Measurements from ENCODE around the gene NRGN. TPM values are rescaled to one million over a fixed set of nuclear protein-coding genes. Genes with fewer than 3 reads are reported as not detected.
A peak's percentile ranks its signal among the peaks of the same experiment; 100 is the strongest.

Gene NRGN
- total RNA-seq = 6.4 TPM
- long read RNA-seq, partial matches to known transcripts = 0 of 1 reads
- long read RNA-seq, other reads (novel, unspliced or antisense) = 1 of 1 reads

DNA sequence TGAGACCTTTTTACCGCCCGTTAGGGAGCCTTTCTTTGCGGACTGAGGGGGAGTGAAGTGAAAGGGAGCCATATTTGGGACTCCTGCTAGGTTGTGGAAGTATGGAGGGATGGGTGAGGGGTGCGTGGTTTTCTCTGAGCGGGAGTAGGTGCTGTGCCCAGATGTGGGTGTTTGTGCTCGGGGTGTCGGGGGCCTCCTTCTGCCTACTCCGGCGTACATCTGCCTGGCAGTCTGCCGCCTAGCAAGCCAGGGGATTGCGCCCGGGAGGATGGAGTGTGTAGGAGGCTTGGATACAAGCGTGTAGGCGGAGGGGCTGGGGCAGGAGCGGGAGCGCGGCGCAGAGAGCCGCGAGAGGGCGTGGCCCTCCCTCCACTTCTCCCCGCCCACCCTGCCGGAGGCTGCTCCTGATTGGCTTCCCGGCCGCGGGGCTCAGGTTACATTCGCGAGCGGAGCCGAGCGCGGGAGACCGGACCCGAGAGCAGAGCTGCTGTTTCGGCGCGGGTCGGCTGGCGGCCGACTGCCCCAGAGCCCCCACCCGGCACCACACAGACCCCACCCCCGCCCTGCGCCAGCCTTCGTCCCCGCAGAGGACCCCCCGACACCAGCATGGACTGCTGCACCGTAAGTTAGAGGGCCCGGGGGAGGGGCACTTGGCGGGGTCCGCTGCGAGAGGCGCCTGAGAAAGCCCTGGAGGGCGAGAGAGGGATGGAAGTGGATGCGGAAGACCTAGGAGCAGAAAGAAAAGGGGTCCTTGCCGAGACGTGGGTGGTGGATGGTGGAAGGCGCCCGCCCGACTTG lies at the start of gene NRGN:
Gene NRGN, plus strand, starts transcription at position 464 of the 798 bp plus-strand sequence. Its CDS starts 143 bp downstream, at position 607.
- peak; percentile 99 for ATAC-seq
- intact Hi-C loops (cut with DNase I) = no loop called here
- DNase-seq (ENCODE audit: missing footprints) = peak; percentile 95

DNA sequence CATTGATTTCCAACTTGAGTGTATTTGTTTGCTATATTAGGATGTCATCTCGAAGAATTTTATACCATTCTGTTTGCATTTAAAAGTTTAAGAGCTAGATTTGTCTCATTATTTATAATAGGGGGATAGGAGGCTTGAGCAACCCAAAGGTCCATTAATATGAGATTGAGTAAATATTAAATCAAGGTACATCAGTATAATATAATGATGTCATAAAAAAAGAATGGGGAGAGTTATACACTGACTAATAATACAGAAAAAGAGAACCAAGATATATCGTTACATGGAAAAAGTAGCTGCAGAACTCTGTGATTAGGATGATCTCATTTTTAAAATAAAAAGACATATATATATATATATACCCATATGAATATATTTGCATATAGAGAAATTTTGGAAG lies 46.6 kb upstream of the NRGN start:
- intact Hi-C loops (cut with DNase I) = no loop called here
- no peak for DNase-seq (ENCODE audit: missing footprints)

DNA sequence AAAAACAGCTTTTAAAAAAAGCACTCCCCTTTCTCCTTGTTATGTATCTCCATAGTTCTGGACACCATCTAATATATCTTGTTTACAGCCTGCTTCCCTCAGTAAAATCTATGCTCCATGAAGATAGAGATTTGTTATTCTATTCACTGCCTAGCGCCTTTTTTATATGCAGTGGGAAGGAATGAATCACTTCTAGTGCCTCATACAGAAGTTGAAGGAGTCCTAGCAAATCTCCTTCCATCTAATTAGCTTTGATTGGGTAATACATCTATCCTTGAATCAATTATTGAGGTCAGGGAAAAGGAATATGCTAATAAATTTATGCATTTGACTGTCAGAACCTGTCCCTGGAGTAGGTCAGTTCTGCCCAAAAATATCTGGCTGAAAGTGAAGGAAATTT lies 40.2 kb upstream of the NRGN start:
- intact Hi-C loops (cut with DNase I) = no loop called here
- DNase-seq (ENCODE audit: missing footprints) = no peak
- ATAC-seq = no peak

More for the DNA sequence above, 46.6 kb upstream of the NRGN start:
- ATAC-seq = no peak

DNA sequence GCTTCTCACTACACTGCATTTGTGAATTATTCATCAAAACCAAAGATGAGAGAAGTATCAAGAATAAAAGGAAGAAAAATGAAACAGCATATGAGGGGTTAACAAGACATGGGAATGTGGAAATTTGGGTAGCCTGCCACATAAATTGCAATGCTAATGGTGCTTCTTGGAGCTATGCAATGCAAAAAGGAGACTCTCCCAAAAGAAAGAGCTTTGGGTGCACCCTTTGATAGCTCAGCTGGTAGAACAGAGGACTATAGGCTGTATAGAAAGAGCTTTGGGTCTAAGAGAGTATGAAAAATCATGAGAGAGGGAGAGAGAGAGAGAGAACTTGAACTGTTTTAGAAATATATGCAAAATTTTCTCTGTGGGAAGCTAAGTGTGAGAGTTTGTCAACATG lies 39.7 kb upstream of the NRGN start:
- intact Hi-C loops (cut with DNase I) = no loop called here
- ATAC-seq = no peak

DNA sequence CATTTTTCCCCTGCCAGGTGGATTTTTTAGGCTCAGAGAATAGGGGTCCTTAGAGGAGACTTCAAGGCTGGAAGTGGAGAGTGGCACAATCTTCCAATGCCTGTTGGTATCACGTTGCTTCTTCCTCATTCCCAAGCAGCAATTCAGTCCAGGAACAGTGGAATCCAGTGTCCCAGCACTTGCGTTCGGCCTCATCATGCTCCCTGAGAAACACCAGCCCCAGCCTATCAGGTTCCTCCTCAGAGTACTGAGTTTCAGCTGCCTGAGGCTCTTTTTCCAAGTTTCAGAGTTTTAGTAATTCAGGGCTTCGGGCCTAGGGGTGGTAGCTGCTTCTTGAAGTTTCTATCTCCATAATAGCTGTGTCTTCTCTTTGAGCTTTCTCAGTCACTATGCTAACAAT lies 31.9 kb upstream of the NRGN start:
- intact Hi-C loops (cut with DNase I) = no loop called here
- ATAC-seq (no peak), DNase-seq (ENCODE audit: missing footprints) (no peak)

More for the DNA sequence above, 39.7 kb upstream of the NRGN start:
- DNase-seq (ENCODE audit: missing footprints) = no peak

DNA sequence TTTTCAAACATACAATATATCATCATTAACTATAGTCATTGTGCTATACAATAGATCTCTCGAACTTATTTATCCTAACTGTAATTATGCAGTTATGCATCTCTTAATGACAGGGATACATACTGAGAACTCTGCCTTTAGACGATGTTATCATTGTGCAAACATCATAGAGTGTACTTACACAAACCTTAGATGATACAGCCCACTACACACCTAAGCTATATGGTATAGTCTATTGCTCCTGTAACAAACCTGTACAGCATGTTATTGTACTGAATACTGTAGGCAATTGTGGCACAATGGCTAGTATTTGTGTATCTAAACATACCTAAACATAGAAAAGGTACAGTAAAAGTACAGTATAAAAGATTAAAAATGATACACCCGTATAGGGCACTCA lies 27.4 kb upstream of the NRGN start:
- intact Hi-C loops (cut with DNase I) = no loop called here
- no peak for DNase-seq (ENCODE audit: missing footprints)
- ATAC-seq = no peak

DNA sequence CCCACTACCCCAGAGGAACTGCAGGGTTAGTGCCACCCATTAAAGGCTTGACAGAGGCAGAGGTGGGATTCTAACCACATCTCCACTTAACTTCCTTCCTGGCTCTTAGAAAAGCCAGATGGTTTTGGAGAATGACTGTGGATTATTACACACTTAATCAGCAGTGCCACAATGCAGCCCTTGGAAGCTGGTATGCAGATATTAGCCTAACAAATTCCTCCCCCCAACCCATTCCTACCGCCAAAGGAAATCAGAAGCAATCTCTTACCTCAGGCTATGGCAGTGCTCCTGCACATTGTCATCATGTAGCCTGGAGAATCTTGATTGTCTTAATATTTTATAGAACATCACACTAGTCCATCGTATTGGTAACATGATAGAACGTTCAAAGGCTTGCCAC lies 23.2 kb upstream of the NRGN start:
- intact Hi-C loops (cut with DNase I) = loop anchor here (5.0 kb wide), 1 partner anchor 39 kb away; no protein-coding TSS in a partner anchor
- DNase-seq (ENCODE audit: missing footprints) = no peak
- no peak for ATAC-seq

DNA sequence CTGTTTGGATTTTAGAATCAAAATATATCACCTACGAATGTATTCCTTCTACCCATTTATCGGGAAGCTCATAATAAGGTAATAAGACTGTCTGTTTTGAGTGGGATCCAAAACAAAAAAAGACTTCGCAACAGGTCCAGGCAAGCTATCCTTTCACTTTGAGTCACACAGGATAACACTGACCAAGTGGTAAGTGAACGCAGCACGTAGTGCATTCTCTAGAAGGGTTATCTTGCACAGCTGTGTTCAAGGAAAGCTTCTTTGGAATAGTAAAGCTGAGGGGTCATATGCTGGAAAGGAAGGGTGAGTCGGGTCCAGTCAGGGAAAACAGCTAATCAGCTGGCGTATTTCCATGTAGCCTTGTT lies 22.3 kb upstream of the NRGN start:
- ATAC-seq (peak; percentile 37), DNase-seq (ENCODE audit: missing footprints) (no peak)
- intact Hi-C loops (cut with DNase I) = loop anchor here (5.0 kb wide), 1 partner anchor 40 kb away; no protein-coding TSS in a partner anchor

DNA sequence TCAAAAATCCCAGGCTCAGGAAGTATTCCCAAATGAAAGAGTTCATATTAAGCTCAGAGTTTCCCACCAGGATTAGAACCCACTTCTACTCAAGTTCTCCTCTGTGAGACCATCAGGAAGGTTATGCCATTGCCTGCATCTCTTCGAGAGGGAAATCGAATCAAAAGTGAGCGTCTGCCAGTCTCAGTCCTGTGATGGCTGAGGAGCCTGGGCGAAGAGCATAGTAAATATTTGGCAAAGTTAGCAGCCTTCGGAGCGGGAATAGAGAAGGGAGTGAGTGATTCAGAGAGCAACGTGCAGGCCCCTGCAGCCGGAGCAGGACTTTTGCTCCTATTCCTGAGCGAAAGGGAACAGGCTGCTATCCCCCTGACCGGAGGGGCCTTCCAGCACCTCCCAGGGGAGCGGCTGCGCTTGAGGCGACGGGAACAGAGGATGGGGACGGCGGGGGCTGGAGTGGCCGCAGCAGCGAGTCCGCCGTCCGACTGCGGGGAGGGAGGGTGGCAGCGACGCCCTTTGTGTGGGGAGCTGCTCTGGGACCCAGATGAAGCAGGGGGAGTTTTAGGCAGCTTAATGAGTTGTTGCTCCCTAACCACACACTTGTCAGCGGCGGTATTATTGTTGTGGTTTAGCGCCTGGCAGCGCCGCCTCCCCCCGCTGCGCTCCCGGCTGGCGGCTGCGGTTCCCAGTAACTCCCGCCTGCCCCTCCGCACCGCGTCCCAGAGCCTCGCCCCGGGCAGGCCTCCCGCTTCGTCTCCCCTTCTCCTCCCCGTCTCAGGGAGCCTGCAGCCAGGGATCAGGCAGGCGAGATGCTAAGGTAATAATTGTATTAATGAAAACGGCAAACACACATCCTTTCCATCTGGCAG lies 21.7 kb upstream of the NRGN start:
- ATAC-seq (peak; percentile 57), DNase-seq (ENCODE audit: missing footprints) (no peak)
- intact Hi-C loops (cut with DNase I) = loop anchor here (5.0 kb wide), 1 partner anchor 41 kb away; no protein-coding TSS in a partner anchor

DNA sequence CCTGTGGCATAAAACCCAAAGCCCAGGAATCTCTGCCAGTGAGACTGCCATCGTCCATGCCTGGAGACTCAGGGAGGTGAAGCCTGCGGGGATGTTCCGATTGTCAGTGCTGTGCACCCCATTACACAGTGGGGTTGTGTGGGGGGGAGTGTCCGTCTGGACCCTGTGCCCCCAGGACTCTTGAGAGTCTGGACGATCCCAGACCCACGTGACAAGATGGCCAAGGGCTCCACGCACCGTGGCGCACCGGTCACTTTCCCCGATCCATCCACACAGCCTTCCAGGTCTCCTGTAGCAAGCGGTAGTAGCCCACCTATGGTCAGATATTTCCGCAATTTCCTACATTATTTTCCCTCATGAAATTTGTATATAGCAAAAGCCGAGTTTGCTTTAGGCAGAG lies 20.9 kb upstream of the NRGN start:
- ATAC-seq (no peak), DNase-seq (ENCODE audit: missing footprints) (no peak)
- intact Hi-C loops (cut with DNase I) = loop anchor here (5.0 kb wide), 1 partner anchor 42 kb away; no protein-coding TSS in a partner anchor

DNA sequence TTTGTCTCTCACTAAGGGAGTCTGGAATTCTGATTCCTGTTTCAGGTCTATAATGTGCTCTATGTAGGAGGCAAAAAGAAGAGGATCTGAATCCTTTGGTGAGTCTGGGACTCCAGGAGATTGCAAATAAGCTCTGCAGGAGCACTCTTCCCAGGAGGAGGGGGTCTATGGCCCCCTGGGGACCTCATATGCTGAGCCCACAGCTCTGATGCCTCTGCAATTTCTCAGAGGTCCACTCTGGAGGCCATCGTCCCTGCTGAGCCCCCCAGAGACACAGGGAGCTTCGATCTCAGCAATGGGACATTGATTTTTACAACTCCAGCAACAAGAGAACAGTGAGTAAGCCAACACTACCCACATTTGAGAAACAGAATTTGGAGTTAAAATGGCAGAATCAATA lies 20.2 kb upstream of the NRGN start:
- intact Hi-C loops (cut with DNase I) = loop anchor here (5.0 kb wide), 1 partner anchor 42 kb away; no protein-coding TSS in a partner anchor
- no peak for ATAC-seq

DNA sequence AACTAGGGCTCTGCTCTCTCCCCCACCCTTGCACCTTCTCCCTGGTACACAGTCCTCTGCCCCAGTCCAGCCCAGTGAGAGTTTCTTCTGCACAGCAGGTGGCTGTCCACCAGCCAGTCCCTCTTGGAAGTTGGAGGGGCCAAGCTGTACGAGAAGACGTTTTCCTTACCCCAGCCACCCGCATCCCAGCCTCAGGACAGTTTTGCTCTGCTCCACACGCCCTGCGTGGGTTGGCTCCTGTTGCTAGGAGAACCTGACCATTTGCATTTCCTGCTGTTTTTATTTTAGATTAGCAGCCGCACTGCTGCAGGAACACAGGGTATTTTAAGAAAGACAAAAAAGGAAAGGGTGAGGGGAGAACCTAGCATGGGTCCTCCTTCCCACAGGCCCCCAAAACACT lies 17.6 kb upstream of the NRGN start:
- intact Hi-C loops (cut with DNase I) = no loop called here
- DNase-seq (ENCODE audit: missing footprints) = no peak
- no peak for ATAC-seq

More for the DNA sequence above, 20.2 kb upstream of the NRGN start:
- DNase-seq (ENCODE audit: missing footprints) = no peak

DNA sequence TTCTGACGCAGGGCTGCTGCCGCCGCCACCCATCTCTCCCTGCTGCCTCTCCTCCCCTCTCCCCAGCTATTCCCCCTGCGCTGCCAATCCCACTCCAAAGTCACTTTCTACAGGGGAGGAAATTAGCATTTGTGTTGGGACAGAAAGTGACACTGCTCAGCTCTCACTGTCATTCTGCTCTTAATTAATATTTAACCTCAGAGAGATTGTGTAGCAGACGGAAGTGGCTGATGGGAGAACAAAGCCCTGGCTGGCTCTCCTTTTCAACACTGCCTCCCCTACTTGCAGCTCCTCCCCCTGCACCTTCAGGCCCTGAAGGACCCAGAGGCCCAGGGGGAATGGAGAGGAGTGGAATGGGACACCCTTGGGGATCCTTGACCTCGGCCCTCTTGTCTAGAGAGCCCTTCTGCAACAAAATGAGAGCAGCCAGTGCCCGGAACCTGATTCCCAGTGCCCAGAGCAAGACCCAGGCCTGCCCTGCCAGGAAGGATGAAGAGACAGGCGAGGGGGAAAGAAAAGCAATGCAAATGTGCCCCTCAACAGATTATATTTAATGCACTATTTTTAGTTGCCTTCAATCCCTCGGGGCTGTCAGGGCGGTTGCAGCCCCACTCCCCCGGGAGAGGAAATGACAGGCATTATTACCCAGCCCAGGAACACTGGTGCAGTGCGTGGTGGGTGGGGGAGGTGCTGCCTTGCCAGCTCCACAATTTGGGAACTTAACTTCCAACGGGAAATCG lies 14.6 kb upstream of the NRGN start:
- no peak for DNase-seq (ENCODE audit: missing footprints)
- no peak for ATAC-seq
- intact Hi-C loops (cut with DNase I) = no loop called here

DNA sequence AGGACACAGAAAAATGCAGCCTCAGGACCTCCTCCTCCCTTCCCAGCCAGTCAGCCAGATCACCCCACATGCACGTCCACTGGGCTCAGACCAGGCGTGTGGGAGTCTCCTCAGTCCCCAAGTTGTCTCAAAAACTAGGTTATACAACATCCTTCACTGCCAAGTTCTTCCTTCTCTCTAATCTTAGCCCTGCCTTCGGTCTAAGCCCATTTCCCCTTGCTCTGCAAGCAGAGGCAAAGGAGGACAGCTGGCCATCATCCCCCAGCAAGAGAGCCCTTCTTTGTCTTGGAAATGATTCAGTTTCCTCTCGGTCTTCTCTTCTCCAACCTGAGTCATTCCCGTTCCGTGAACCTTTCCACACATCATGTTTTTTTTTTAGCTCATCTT lies 14.0 kb upstream of the NRGN start:
- no peak for ATAC-seq
- no peak for DNase-seq (ENCODE audit: missing footprints)
- intact Hi-C loops (cut with DNase I) = no loop called here

DNA sequence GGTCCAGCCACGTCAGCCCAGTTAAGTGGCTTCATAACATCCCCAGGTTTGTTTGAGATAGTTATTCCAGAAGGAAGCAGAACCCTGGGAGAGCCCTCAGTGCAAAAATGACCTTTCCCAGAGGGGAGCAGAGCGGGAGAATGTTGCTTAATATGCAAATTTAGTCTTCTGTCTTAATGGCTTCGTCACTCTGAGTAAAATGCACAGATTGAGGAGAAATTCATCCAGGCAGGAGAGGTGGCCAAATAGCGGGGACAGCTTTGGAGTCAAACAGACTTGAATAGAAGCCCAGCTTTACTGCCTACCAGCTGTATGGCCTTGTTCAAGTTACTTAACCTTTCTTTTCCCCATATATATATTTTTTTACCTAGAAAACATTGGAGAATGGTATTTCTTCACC lies 12.3 kb upstream of the NRGN start:
- DNase-seq (ENCODE audit: missing footprints) = no peak
- intact Hi-C loops (cut with DNase I) = no loop called here
- ATAC-seq = no peak

DNA sequence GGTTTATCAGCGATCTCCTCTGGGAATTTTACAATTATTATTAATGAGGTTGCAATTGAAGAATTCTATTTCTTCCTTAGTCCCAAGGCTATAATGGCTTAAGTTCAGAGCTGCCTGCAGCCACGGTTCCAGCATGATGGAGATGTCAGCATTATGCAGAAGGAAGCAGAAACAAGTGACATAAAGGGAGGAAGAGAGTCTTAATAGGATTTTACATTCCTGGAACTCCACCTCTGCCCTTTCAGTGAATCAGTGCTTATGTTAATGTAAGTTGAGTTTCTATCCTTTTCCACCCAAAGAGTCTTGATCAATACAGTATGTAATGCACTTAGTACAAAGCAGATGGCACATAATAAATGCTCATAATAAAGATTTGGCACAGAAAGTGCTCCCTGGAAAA lies 11.6 kb upstream of the NRGN start:
- intact Hi-C loops (cut with DNase I) = no loop called here
- ATAC-seq = no peak

DNA sequence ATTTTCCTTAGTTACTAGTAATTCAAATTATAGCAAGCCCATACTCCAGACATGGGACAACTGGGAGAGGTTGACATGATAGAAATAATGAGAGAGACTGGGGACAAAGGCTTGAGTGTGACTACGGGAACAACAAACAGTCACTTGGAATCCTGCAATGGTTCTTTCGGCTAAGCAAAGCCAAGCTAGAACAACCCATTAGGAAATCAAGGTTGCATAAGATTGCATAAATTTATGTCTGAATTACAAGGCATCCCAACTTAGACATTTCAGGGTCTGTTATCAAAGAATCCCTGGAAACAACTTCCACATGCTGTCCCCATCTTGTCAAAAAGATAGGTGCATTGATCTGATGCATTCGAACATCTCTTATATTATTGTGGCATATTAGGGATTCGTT lies 10.2 kb upstream of the NRGN start:
- ATAC-seq (no peak), DNase-seq (ENCODE audit: missing footprints) (no peak)
- intact Hi-C loops (cut with DNase I) = no loop called here

More for the DNA sequence above, 11.6 kb upstream of the NRGN start:
- DNase-seq (ENCODE audit: missing footprints) = no peak

DNA sequence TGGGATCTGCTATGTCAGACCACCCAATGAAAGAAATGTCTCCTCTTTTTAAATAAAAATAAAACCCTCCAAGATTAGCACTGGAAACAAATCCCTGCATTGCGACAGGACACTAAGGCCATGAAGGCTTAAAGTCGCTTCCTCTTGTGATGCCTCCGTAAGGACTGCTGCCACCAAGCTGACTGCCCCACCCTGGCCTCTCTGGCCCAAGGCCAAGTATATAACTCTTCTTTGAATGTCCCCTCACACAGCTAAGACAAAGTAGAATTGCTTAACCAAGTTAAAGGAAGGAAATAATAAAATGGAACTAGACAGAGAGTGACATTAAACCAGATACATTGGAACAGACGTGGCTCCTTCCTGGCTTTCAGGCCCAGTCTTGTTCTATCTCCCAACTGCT lies 7.5 kb upstream of the NRGN start:
- DNase-seq (ENCODE audit: missing footprints) (no peak), ATAC-seq (peak; percentile 74)
- intact Hi-C loops (cut with DNase I) = no loop called here

DNA sequence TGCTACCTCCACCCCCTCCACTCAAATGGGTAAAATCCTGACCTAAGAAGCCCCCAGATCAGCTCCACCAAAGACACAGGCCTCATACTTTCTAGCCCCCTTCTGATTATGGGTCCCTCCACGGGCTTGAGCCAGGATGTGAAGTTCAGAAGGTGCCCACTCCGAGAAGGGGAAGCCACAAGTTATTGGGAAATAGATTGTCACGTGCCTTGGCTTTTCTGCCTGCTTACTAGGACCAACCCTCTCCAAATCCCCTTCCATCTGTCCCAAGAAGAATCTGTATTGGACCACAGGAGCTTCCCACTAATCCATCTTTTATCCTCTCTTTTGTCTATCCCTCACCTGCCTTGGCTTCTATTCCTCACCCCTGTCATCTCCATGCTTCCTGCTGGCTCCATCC lies 3.0 kb upstream of the NRGN start:
- ATAC-seq (no peak), DNase-seq (ENCODE audit: missing footprints) (no peak)
- intact Hi-C loops (cut with DNase I) = no loop called here

Measured in Right ventricle myocardium inferior (tissue), 1 donor.